Caco-2 (cell line): ENCODE data around the gene KLHL26. TPM values are rescaled to one million over a fixed set of nuclear protein-coding genes. Genes with fewer than 3 reads are reported as not detected.

Source experiments
- BruUV-seq: library from RNA; stranded (reverse); fragments of 400-500 nt; replicated peaks from 2 replicates; lab custom pipeline; 2021; lab: Mats Ljungman, UMichigan
- CTCF ChIA-PET: fragments of 300-600 bp; sonication (Branson Sonifier 250); formaldehyde crosslinking; loops from one replicate; lab custom pipeline; 2022; ENCODE audit warnings: antibody characterized with exemption; lab: Charles Lee
- POLR2A ChIA-PET: fragments of 300-600 bp; sonication (Branson Sonifier 250); formaldehyde crosslinking; loops from one replicate; lab custom pipeline; 2022; ENCODE audit warnings: antibody characterized with exemption; lab: Charles Lee
- DNase-seq, 2 experiments: peaks; one replicate each; pipeline versions ENCODE4 v3.0.0 to v3.0.0-alpha.2; 2020 to 2022
- H3K27me3 ChIP-seq: replicated peaks from 2 replicates; pipeline ENCODE4 v1.6.0; 2011; ENCODE audit warnings: low read length; ENCODE audit not compliant: control insufficient read depth, insufficient read depth
- H3K36me3 ChIP-seq: 2 replicates; pipeline ENCODE4 v1.5.1; 2011; ENCODE audit warnings: low read length; ENCODE audit not compliant: control insufficient read depth, insufficient read depth
- H3K4me1 ChIP-seq: fragments of 250-450 bp; sonication (Bioruptor Pico); 2 replicates; pipeline ENCODE4 v1.5.1; 2020; ENCODE audit warnings: mild to moderate bottlenecking
- H3K4me3 ChIP-seq: 2 replicates; pipeline ENCODE4 v1.5.1; 2011; ENCODE audit warnings: low read depth, mild to moderate bottlenecking, control low read depth, low read length
- H3K9me3 ChIP-seq: fragments of 250-450 bp; sonication (Bioruptor Pico); 2 replicates; pipeline ENCODE4 v1.5.1; 2020; ENCODE audit warnings: mild to moderate bottlenecking, moderate library complexity
- H3K27ac Mint-ChIP-seq: one replicate; pipeline ENCODE4 v1.8.0; 2022; ENCODE audit warnings: mixed read lengths; ENCODE audit not compliant: unreplicated experiment
- H3K27me3 Mint-ChIP-seq: one replicate; pipeline ENCODE4 v1.8.0; 2022; ENCODE audit warnings: mixed read lengths; ENCODE audit not compliant: insufficient read depth, unreplicated experiment
- H3K36me3 Mint-ChIP-seq: one replicate; pipeline ENCODE4 v1.8.0; 2022; ENCODE audit warnings: mild to moderate bottlenecking, mixed read lengths; ENCODE audit not compliant: insufficient read depth, unreplicated experiment
- H3K4me1 Mint-ChIP-seq: one replicate; pipeline ENCODE4 v1.8.0; 2022; ENCODE audit warnings: low read depth, mixed read lengths; ENCODE audit not compliant: unreplicated experiment
- H3K4me3 Mint-ChIP-seq: one replicate; pipeline ENCODE4 v1.8.0; 2022; ENCODE audit warnings: mild to moderate bottlenecking, moderate library complexity, mixed read lengths; ENCODE audit not compliant: unreplicated experiment
- H3K9me3 Mint-ChIP-seq: one replicate; pipeline ENCODE4 v1.8.0; 2022; ENCODE audit warnings: mixed read lengths; ENCODE audit not compliant: unreplicated experiment
- CTCF ChIP-seq, 2 experiments: fragments of 200-600 bp in 1 of 2; IDR thresholded peaks; 1 replicate in 1 of 2; 2 replicates in 1 of 2; pipeline versions ENCODE4 v1.5.1 to v1.8.0; 2011 to 2022; ENCODE audit warnings: antibody characterized with exemption in 1 of 2, control low read depth in 1 of 2, inconsistent platforms in 1 of 2, low read depth in 1 of 2, low read length in 1 of 2, mild to moderate bottlenecking in 1 of 2, moderate library complexity in 1 of 2; ENCODE audit not compliant: insufficient read depth in 1 of 2, severe bottlenecking in 1 of 2, unreplicated experiment in 1 of 2
- intact Hi-C: fragments of 100-400 bp; cut with micrococcal nuclease; formaldehyde crosslinking; loops from one replicate; pipeline ENCODE4 v1.10.0; 2022; ENCODE audit not compliant: unreplicated experiment
- total RNA-seq: library from RNA; stranded (reverse); gene quantifications from 2 replicates; pipeline ENCODE4 v1.2.3, GENCODE V29; 2022

Gene KLHL26
- total RNA-seq, 1 experiment from 2014 or later = 9.8 TPM

- H3K27me3 ChIP-seq = no peaks in the 10 kb centered on the region
- Mint-ChIP-seq H3K36me3 (peaks cover 5% of the 10 kb centered on the region), H3K27me3 (no peaks in the 10 kb centered on the region), H3K4me3 (no peak overlapping the region), H3K4me1 (no peaks in the 10 kb centered on the region), H3K9me3 (no peaks in the 10 kb centered on the region), H3K27ac (no peak overlapping the region)
- H3K36me3 ChIP-seq = no peaks in the 10 kb centered on the region; the same call in 1 of the 2 replicates
- TF ChIP-seq CTCF (IDR thresholded peaks at IDR 0.05; ENCODE audit: insufficient read depth in 1 of 2, low read depth in 1 of 2, low read length in 1 of 2, severe bottlenecking in 1 of 2, unreplicated experiment in 1 of 2) = no peak
- no TSS peak for BruUV-seq
- H3K4me3 ChIP-seq = no peak overlapping the region
- H3K4me1 ChIP-seq = no peaks in the 10 kb centered on the region
- CTCF ChIA-PET = interaction anchor here (0.6 kb wide), 2 partner anchors 60 to 79 kb away, joined by 3 to 8 read pairs; no protein-coding TSS in a partner anchor
- intact Hi-C loops = loop anchor here (1.0 to 10.0 kb wide), 2 partner anchors 78 to 197 kb away; no protein-coding TSS in a partner anchor
- no peak for DNase-seq
- POLR2A ChIA-PET = no interaction called here
- no peaks in the 10 kb centered on the region for H3K9me3 ChIP-seq
Measured at GRCh38 chr19:18672044-18672451, 35.2 kb downstream of the KLHL26 start.

GRCh38 chr19:18672606-18673337, 35.9 kb downstream of the KLHL26 start:
- Mint-ChIP-seq H3K36me3 (peaks cover 5% of the 10 kb centered on the region), H3K27ac (no peak overlapping the region), H3K27me3 (no peaks in the 10 kb centered on the region), H3K9me3 (no peaks in the 10 kb centered on the region), H3K4me1 (no peaks in the 10 kb centered on the region), H3K4me3 (no peak overlapping the region)
- no TSS peak for BruUV-seq
- no peak overlapping the region for H3K4me3 ChIP-seq
- no peaks in the 10 kb centered on the region for H3K27me3 ChIP-seq
- no peaks in the 10 kb centered on the region; the same call in 1 of the 2 replicates for H3K36me3 ChIP-seq
- no peaks in the 10 kb centered on the region for H3K4me1 ChIP-seq
- ChIA-PET CTCF (interaction anchor here (0.7 to 1.1 kb wide), 3 partner anchors 25 to 211 kb away, joined by 3 to 7 read pairs (median 4); no protein-coding TSS in a partner anchor), POLR2A (no interaction called here)
- intact Hi-C loops = loop anchor here (1.0 to 10.0 kb wide), 2 partner anchors 78 to 198 kb away; no protein-coding TSS in a partner anchor
- peak in 1 of 2 experiments; percentile 33 for DNase-seq
- no peaks in the 10 kb centered on the region for H3K9me3 ChIP-seq
- peak in 1 of 2 experiments; percentile 37 for TF ChIP-seq CTCF (IDR thresholded peaks at IDR 0.05; ENCODE audit: insufficient read depth in 1 of 2, low read depth in 1 of 2, low read length in 1 of 2, severe bottlenecking in 1 of 2, unreplicated experiment in 1 of 2)

- no peaks in the 10 kb centered on the region for H3K36me3 Mint-ChIP-seq
- H3K4me3 ChIP-seq = no peak overlapping the region
- BruUV-seq = no TSS peak
- ChIA-PET POLR2A (no interaction called here), CTCF (interaction anchor here (0.6 to 1.1 kb wide), 2 partner anchors 81 to 85 kb away, joined by 3 to 4 read pairs; no protein-coding TSS in a partner anchor)
- no peak overlapping the region for H3K27ac Mint-ChIP-seq
- intact Hi-C loops = loop anchor here (10.0 kb wide), 1 partner anchor 200 kb away; no protein-coding TSS in a partner anchor
- no peak for DNase-seq
- H3K36me3 ChIP-seq = no peaks in the 10 kb centered on the region
- TF ChIP-seq CTCF (IDR thresholded peaks at IDR 0.05; ENCODE audit: insufficient read depth in 1 of 2, low read depth in 1 of 2, low read length in 1 of 2, severe bottlenecking in 1 of 2, unreplicated experiment in 1 of 2) = no peak
- H3K27me3 ChIP-seq = no peaks in the 10 kb centered on the region
- no peaks in the 10 kb centered on the region for H3K27me3 Mint-ChIP-seq
- H3K4me3 Mint-ChIP-seq = no peak overlapping the region
- peaks cover 6% of the 10 kb centered on the region; the same call in 1 of the 2 replicates for H3K4me1 ChIP-seq
- no peaks in the 10 kb centered on the region for H3K9me3 Mint-ChIP-seq
- H3K9me3 ChIP-seq = no peaks in the 10 kb centered on the region
- H3K4me1 Mint-ChIP-seq = no peaks in the 10 kb centered on the region
Measured at GRCh38 chr19:18674616-18675015, 37.8 kb downstream of the KLHL26 start.
